ENCODE results near the gene MT1E. TPM values are rescaled to one million over a fixed set of nuclear protein-coding genes. Genes with fewer than 3 reads are reported as not detected.
"Not testable (repeated sequence)": the region's sequence is repeated elsewhere in the genome, so short reads cannot be mapped to it uniquely, and the experiment has no call there.

MT1E gene
- total and polyA plus RNA-seq, 4 experiments from 2014 or later: 6.8 to 16.0 TPM; not detected in 2

DNA sequence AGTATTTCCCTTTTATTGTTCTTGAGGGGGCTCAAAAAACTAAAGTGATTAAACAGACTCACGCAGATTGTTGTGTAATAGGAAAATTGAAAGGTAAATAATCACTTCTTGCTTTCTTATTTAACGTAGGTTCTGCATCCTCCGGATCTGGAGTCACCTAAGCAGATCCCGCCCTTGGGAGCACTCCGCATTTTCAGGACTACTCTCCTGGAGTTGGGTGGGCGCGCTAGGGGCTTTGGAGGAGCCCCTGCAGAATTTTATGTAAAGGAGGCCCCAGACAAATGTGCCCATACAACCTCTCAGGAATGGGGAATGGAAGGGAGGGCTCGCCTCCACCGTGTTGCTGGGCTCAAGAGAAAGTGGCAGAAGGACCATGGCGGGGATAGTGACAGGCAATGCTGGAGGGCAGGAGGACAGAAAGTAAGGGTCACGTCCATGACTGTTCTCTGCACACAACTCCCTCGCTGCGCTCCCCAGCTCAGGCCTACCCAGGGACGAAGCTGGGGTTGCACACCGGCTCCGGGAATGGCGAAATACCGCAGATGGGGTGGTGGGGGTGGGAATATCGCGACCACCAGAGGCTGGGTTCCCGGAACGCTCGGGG lies 8.9 kb upstream of the MT1E start:
- POLR2A ChIA-PET (ENCODE audit: partially characterized antibody): interaction anchor here (0.7 to 1.6 kb wide), 3 partner anchors 8 to 365 kb away, joined by 3 to 5 read pairs (median 4); partner anchors contain the start of gene MT2A
- Histone ChIP-seq H3K9me3 (ENCODE audit: control insufficient read depth in 1 of 2, low read length in 2 of 2) (no peaks in the 10 kb centered on the region), H3K4me3 (ENCODE audit: low read length in 2 of 2) (peak overlapping the region in 1 of 2 donors; percentile 22), H3K4me1 (ENCODE audit: insufficient read depth, low read length) (no peaks in the 10 kb centered on the region), H3K27me3 (ENCODE audit: insufficient read depth, low read length) (no peaks in the 10 kb centered on the region), H3K36me3 (ENCODE audit: insufficient read depth, low read length) (no peaks in the 10 kb centered on the region), H3K27ac (ENCODE audit: low read depth, low read length) (no peak overlapping the region)
- Mint-ChIP-seq H3K27ac (peak overlapping the region in 2 of 7 donors; percentile 31 to 42), H3K36me3 (no peaks in the 10 kb centered on the region), H3K4me1 (peaks cover 3 to 6% (median 5%) of the 10 kb centered on the region in 4 donors), H3K9me3 (no peaks in the 10 kb centered on the region), H3K27me3 (peaks cover 0 to 7% of the 10 kb centered on the region in 2 donors), H3K4me3 (peak overlapping the region; percentile 27 to 71 (median 60))
- CTCF ChIA-PET (ENCODE audit: partially characterized antibody): interaction anchor here (2.0 kb wide), 1 partner anchor 40 kb away, joined by 8 read pairs; no protein-coding TSS in a partner anchor
- DNase-seq: no peak
- intact Hi-C loops (cut with micrococcal nuclease): loop anchor here (1.0 kb wide), 1 partner anchor 8 kb away; the partner anchor contains the start of gene MT2A

- Histone ChIP-seq H3K4me1 (ENCODE audit: insufficient read depth, low read length) (no peaks in the 10 kb centered on the region), H3K9me3 (ENCODE audit: control insufficient read depth in 1 of 2, low read length in 2 of 2) (no peaks in the 10 kb centered on the region), H3K27ac (ENCODE audit: low read depth, low read length) (no peak overlapping the region), H3K4me3 (ENCODE audit: low read length in 2 of 2) (peak overlapping the region in 1 of 2 donors; percentile 22), H3K36me3 (ENCODE audit: insufficient read depth, low read length) (no peaks in the 10 kb centered on the region), H3K27me3 (ENCODE audit: insufficient read depth, low read length) (no peaks in the 10 kb centered on the region)
- H3K4me1 Mint-ChIP-seq: peaks cover 3 to 6% (median 5%) of the 10 kb centered on the region in 4 donors
- H3K4me3 Mint-ChIP-seq: peak overlapping the region; percentile 27 to 76 (median 66)
- DNase-seq: peak in 2 of 5 donors; percentile 26 to 46
- CTCF ChIA-PET (ENCODE audit: partially characterized antibody): interaction anchor here (2.0 kb wide), 1 partner anchor 41 kb away, joined by 8 read pairs; no protein-coding TSS in a partner anchor
- POLR2A ChIA-PET (ENCODE audit: partially characterized antibody): interaction anchor here (1.2 to 1.6 kb wide), 3 partner anchors 9 to 46 kb away, joined by 3 to 4 read pairs (median 3); partner anchors contain the start of gene MT2A
- intact Hi-C loops (cut with micrococcal nuclease): loop anchor here (1.0 kb wide), 1 partner anchor 9 kb away; the partner anchor contains the start of gene MT2A
- no peaks in the 10 kb centered on the region for H3K9me3 Mint-ChIP-seq
- H3K27ac Mint-ChIP-seq: peak overlapping the region in 2 of 7 donors; percentile 50 to 57
- no peaks in the 10 kb centered on the region for H3K36me3 Mint-ChIP-seq
- peaks cover 0 to 7% of the 10 kb centered on the region in 2 donors for H3K27me3 Mint-ChIP-seq
These were observed 8.1 kb upstream of the MT1E start for GRCh38 chr16:56617212-56618085.

GRCh38 chr16:56618138-56618537 lies 7.4 kb upstream of the MT1E start:
- POLR2A ChIA-PET (ENCODE audit: partially characterized antibody): interaction anchor here (1.2 to 1.6 kb wide), 3 partner anchors 10 to 45 kb away, joined by 3 to 4 read pairs (median 3); partner anchors contain the start of gene MT2A
- Histone ChIP-seq H3K4me3 (ENCODE audit: low read length in 2 of 2) (no peak overlapping the region), H3K27ac (ENCODE audit: low read depth, low read length) (no peak overlapping the region), H3K36me3 (ENCODE audit: insufficient read depth, low read length) (no peaks in the 10 kb centered on the region), H3K27me3 (ENCODE audit: insufficient read depth, low read length) (no peaks in the 10 kb centered on the region), H3K9me3 (ENCODE audit: control insufficient read depth in 1 of 2, low read length in 2 of 2) (no peaks in the 10 kb centered on the region), H3K4me1 (ENCODE audit: insufficient read depth, low read length) (no peaks in the 10 kb centered on the region)
- no peak for DNase-seq
- H3K27me3 Mint-ChIP-seq: peaks cover 0 to 7% of the 10 kb centered on the region in 2 donors
- intact Hi-C loops (cut with micrococcal nuclease): no loop called here
- H3K9me3 Mint-ChIP-seq: no peaks in the 10 kb centered on the region
- H3K4me1 Mint-ChIP-seq: peaks cover 3 to 6% (median 5%) of the 10 kb centered on the region in 4 donors
- H3K4me3 Mint-ChIP-seq: peak overlapping the region in 1 of 8 donors; percentile 4
- no peaks in the 10 kb centered on the region for H3K36me3 Mint-ChIP-seq
- peak overlapping the region in 2 of 7 donors; percentile 47 to 57 for H3K27ac Mint-ChIP-seq
- CTCF ChIA-PET (ENCODE audit: partially characterized antibody): interaction anchor here (1.0 to 2.0 kb wide), 2 partner anchors 41 to 85 kb away, joined by 4 to 8 read pairs; no protein-coding TSS in a partner anchor

GRCh38 chr16:56620339-56620897 lies 5.2 kb upstream of the MT1E start:
- no peak for DNase-seq
- H3K36me3 Mint-ChIP-seq: no peaks in the 10 kb centered on the region
- H3K9me3 Mint-ChIP-seq: no peaks in the 10 kb centered on the region
- POLR2A ChIA-PET (ENCODE audit: partially characterized antibody): interaction anchor here (0.6 kb wide), 1 partner anchor 54 kb away, joined by 3 read pairs; no protein-coding TSS in a partner anchor
- Histone ChIP-seq H3K27me3 (ENCODE audit: insufficient read depth, low read length) (no peaks in the 10 kb centered on the region), H3K9me3 (ENCODE audit: control insufficient read depth in 1 of 2, low read length in 2 of 2) (no peaks in the 10 kb centered on the region), H3K4me1 (ENCODE audit: insufficient read depth, low read length) (peaks cover 6% of the 10 kb centered on the region), H3K36me3 (ENCODE audit: insufficient read depth, low read length) (no peaks in the 10 kb centered on the region), H3K4me3 (ENCODE audit: low read length in 2 of 2) (no peak overlapping the region), H3K27ac (ENCODE audit: low read depth, low read length) (no peak overlapping the region)
- H3K4me1 Mint-ChIP-seq: peaks cover 8 to 14% (median 12%) of the 10 kb centered on the region in 4 donors
- H3K27me3 Mint-ChIP-seq: peaks cover 0 to 15% of the 10 kb centered on the region in 2 donors
- CTCF ChIA-PET (ENCODE audit: partially characterized antibody): no interaction called here
- no peak overlapping the region for H3K27ac Mint-ChIP-seq
- intact Hi-C loops (cut with micrococcal nuclease): no loop called here
- H3K4me3 Mint-ChIP-seq: no peak overlapping the region

DNA sequence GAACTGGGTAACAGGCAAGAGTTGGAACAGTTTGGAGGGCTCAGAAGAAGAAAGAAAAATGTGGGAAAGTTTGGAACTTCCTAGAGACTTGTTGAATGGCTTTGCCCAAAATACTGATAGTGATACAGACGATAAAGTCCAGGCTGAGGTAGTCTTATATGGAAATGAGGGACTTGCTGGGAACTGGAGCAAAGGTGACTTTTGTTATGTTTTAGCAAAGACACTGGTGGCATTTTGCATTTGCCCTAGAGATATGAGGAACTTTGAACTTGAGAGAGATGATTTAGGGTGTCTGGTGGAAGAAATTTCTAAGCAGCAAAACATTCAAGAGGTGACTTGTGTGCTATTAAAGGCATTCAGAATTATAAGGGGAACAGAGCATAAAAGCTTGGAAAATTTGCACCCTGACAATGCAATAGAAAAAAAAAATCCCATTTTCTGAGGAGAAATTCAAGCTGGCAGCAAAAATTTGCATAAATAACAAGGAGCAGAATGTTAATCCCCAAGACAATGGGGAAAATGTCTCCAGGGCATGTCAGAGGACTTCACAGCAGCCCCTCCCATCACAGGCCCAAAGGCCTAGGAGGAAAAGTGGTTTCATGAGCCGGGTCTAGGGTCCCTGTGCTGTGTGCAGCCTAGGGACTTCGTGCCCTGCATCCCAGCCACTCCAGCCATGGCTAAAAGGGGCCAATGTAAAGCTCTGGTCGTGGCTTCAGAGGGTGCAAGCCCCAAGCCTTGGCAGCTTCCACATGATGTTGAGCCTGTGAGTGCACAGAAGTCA lies 3.7 kb upstream of the MT1E start:
- CTCF ChIA-PET (ENCODE audit: partially characterized antibody); H3K36me3 ChIP-seq (ENCODE audit: insufficient read depth, low read length); H3K4me3 ChIP-seq (ENCODE audit: low read length in 2 of 2); H3K27ac ChIP-seq (ENCODE audit: low read depth, low read length); H3K36me3 Mint-ChIP-seq; intact Hi-C loops (cut with micrococcal nuclease); H3K27me3 ChIP-seq (ENCODE audit: insufficient read depth, low read length); H3K4me3 Mint-ChIP-seq; H3K9me3 ChIP-seq (ENCODE audit: control insufficient read depth in 1 of 2, low read length in 2 of 2); H3K9me3 Mint-ChIP-seq; POLR2A ChIA-PET (ENCODE audit: partially characterized antibody); DNase-seq: not testable (repeated sequence)
- H3K27ac Mint-ChIP-seq: peak overlapping the region in 1 of 7 donors; percentile 1
- peaks cover 0 to 21% of the 10 kb centered on the region in 2 donors for H3K27me3 Mint-ChIP-seq
- peaks cover 14% of the 10 kb centered on the region for H3K4me1 ChIP-seq (ENCODE audit: insufficient read depth, low read length)
- peaks cover 12 to 23% (median 15%) of the 10 kb centered on the region in 4 donors for H3K4me1 Mint-ChIP-seq

DNA sequence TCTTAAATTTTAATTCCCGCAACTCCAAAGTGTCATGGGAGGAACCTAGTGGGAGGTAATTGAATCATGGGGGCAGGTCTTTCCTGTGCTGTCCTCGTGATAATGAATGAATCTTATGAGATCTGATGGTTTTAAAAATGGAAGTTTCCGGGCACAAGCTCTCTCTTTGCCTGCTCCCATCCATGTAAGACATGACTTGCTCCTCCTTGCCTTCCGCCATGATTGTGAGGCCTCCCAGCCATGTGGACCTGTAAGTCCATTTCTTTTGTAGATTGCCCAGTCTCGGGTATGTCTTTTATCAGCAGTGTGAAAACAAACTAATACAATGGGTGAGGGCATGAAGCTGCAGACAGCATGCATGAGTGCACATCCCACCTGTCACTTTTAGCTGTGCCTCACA lies 2.4 kb upstream of the MT1E start:
- peak overlapping the region in 1 of 7 donors; percentile 66 for H3K27ac Mint-ChIP-seq
- CTCF ChIA-PET (ENCODE audit: partially characterized antibody): interaction anchor here (0.8 to 1.8 kb wide), 5 partner anchors 8 to 54 kb away, joined by 3 to 9 read pairs (median 3); no protein-coding TSS in a partner anchor

More for the DNA sequence above, 2.4 kb upstream of the MT1E start:
- H3K9me3 Mint-ChIP-seq; intact Hi-C loops (cut with micrococcal nuclease); H3K36me3 Mint-ChIP-seq; H3K4me3 ChIP-seq (ENCODE audit: low read length in 2 of 2); H3K27ac ChIP-seq (ENCODE audit: low read depth, low read length); DNase-seq; H3K4me3 Mint-ChIP-seq; H3K36me3 ChIP-seq (ENCODE audit: insufficient read depth, low read length); H3K9me3 ChIP-seq (ENCODE audit: control insufficient read depth in 1 of 2, low read length in 2 of 2); H3K27me3 ChIP-seq (ENCODE audit: insufficient read depth, low read length): not testable (repeated sequence)
- peaks cover 11 to 18% (median 12%) of the 10 kb centered on the region in 4 donors for H3K4me1 Mint-ChIP-seq
- peaks cover 14% of the 10 kb centered on the region for H3K4me1 ChIP-seq (ENCODE audit: insufficient read depth, low read length)
- H3K27me3 Mint-ChIP-seq: peaks cover 0 to 22% of the 10 kb centered on the region in 2 donors
- POLR2A ChIA-PET (ENCODE audit: partially characterized antibody): interaction anchor here (0.8 to 3.6 kb wide), 5 partner anchors 15 to 59 kb away, joined by 3 to 15 read pairs (median 3); partner anchors contain the start of genes MT1A, MT1X and MT2A
